Stimulated activated CD4-positive, alpha-beta T cell treated with anti-CD3 and anti-CD28 coated beads, TNF-alpha, amount 100 ng/mL, for 1 hour (primary cell): ENCODE measurements around the gene IL16.
"Not testable (repeated sequence)": the region's sequence is repeated elsewhere in the genome, so short reads cannot be mapped to it uniquely, and the experiment has no call there.

Source experiments
- DNase-seq, 3 donors: peaks; one replicate each; pipeline ENCODE4 v3.0.0-alpha.2; 2020; ENCODE audit warnings: low read depth in 3 of 3, low spot score in 1 of 3

Gene IL16

GRCh38 chr15:81331600-81331999 lies 134.9 kb downstream of the IL16 start:
- DNase-seq: no peak

- no peak for DNase-seq
Observed at GRCh38 chr15:81332326-81332725, 135.6 kb downstream of the IL16 start.

- DNase-seq: no peak
Observed at GRCh38 chr15:81333363-81333762, 136.7 kb downstream of the IL16 start.

GRCh38 chr15:81334768-81335435 lies 138.2 kb downstream of the IL16 start:
- no peak for DNase-seq

- no peak for DNase-seq
Observed at GRCh38 chr15:81335631-81336030, 139.0 kb downstream of the IL16 start.

GRCh38 chr15:81336568-81336967 lies 139.9 kb downstream of the IL16 start:
- no peak for DNase-seq

- no peak for DNase-seq
Observed at GRCh38 chr15:81337241-81337640, 140.6 kb downstream of the IL16 start.

GRCh38 chr15:81337713-81338157 lies 141.1 kb downstream of the IL16 start:
- no peak for DNase-seq

- DNase-seq: no peak
Observed at GRCh38 chr15:81338170-81339007, 141.7 kb downstream of the IL16 start.

- DNase-seq: no peak
Observed at GRCh38 chr15:81339321-81339720, 142.6 kb downstream of the IL16 start.

- no peak for DNase-seq
Observed at GRCh38 chr15:81339851-81340250, 143.2 kb downstream of the IL16 start.

GRCh38 chr15:81341351-81341750 lies 144.7 kb downstream of the IL16 start:
- DNase-seq: no peak

- DNase-seq: no peak
Observed at GRCh38 chr15:81343371-81343770, 146.7 kb downstream of the IL16 start.

- no peak for DNase-seq
Observed at GRCh38 chr15:81346611-81347010, 149.9 kb downstream of the IL16 start.

- no peak for DNase-seq
Observed at GRCh38 chr15:81347910-81348309, 151.2 kb downstream of the IL16 start.

- DNase-seq: not testable (repeated sequence)
Observed at GRCh38 chr15:81348691-81349090, 152.0 kb downstream of the IL16 start.

- DNase-seq: no peak
Observed at GRCh38 chr15:81349271-81349670, 152.6 kb downstream of the IL16 start.

GRCh38 chr15:81351651-81352050 lies 155.0 kb downstream of the IL16 start:
- no peak for DNase-seq

- no peak for DNase-seq
Observed at GRCh38 chr15:81356252-81356651, 159.6 kb downstream of the IL16 start.

- DNase-seq: no peak
Observed at GRCh38 chr15:81357180-81357686, 160.6 kb downstream of the IL16 start.

GRCh38 chr15:81358248-81358647 lies 161.6 kb downstream of the IL16 start:
- no peak for DNase-seq

- no peak for DNase-seq
Observed at GRCh38 chr15:81360491-81360890, 163.8 kb downstream of the IL16 start.
